GM13976 (cell line): Measurements from ENCODE around the gene AMTN.
"Not testable (repeated sequence)": the region's sequence is repeated elsewhere in the genome, so short reads cannot be mapped to it uniquely, and the experiment has no call there.

Experiments used
- DNase-seq: peaks from one replicate; pipeline ENCODE4 v3.0.0; 2012; ENCODE audit warnings: low spot score
- in situ Hi-C: fragments of 300-500 bp; cut with MboI; formaldehyde crosslinking; loops from one replicate; pipeline ENCODE4 v1.12.0; 2022; ENCODE audit warnings: low sequenced_read_pairs, mixed read lengths, inconsistent platforms; ENCODE audit not compliant: unreplicated experiment
- TF ChIP-seq, protein P1 (sequence below): IDR thresholded peaks from 2 replicates; pipeline ENCODE4 v1.5.1; 2012; ENCODE audit warnings: borderline replicate concordance, mild to moderate bottlenecking; ENCODE audit not compliant: insufficient read depth; ENCODE audit errors: extremely low read depth, missing control alignments, control extremely low read depth

Gene AMTN, protein sequence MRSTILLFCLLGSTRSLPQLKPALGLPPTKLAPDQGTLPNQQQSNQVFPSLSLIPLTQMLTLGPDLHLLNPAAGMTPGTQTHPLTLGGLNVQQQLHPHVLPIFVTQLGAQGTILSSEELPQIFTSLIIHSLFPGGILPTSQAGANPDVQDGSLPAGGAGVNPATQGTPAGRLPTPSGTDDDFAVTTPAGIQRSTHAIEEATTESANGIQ

DNA sequence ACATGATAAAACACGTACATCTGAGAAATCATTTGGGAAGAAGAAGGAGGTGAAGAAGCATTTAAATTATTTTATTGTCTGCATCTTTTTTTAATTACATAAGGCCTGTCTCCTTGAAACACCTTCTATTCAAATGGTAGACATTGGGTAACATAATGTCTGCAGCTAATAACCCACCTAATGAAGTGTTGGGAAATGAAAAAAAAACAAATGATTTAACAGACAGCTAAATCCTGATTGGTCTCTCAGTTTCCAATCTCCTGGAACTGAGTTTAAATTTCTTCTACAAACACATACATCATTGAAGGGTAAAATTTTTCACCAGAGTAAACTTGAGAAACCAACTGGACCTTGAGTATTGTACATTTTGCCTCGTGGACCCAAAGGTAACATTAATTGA is at the start of gene AMTN:
Gene AMTN, plus strand, starts transcription at position 301 of the 400 bp plus-strand sequence. CDS start 209 bp downstream, outside the sequence.
- DNase-seq: no peak
- in situ Hi-C loops: loop anchor here (25.0 kb wide), 1 partner anchor 331 kb away; the partner anchor contains the start of gene ODAM
- TF ChIP-seq, protein P1, sequence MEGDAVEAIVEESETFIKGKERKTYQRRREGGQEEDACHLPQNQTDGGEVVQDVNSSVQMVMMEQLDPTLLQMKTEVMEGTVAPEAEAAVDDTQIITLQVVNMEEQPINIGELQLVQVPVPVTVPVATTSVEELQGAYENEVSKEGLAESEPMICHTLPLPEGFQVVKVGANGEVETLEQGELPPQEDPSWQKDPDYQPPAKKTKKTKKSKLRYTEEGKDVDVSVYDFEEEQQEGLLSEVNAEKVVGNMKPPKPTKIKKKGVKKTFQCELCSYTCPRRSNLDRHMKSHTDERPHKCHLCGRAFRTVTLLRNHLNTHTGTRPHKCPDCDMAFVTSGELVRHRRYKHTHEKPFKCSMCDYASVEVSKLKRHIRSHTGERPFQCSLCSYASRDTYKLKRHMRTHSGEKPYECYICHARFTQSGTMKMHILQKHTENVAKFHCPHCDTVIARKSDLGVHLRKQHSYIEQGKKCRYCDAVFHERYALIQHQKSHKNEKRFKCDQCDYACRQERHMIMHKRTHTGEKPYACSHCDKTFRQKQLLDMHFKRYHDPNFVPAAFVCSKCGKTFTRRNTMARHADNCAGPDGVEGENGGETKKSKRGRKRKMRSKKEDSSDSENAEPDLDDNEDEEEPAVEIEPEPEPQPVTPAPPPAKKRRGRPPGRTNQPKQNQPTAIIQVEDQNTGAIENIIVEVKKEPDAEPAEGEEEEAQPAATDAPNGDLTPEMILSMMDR: no peak

DNA sequence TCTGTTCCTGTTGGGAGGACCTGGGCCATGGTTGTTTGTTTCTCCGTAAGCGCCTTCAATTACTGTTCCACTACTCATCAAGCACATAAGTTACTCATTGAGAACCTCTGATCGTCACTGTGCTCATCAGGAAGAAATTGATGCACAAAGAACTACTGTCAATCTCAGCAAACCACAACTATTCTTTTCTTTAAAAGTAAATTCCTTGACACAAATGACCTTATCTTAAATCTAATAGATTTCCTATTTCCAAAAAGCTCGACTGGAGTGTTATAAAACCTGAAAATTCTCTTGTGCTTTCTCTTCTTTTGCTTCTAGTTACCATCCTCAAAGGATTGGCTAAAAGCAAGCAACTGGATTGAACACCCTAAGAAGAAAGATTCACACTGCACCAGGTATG is 46.5 kb upstream of the AMTN start, which contains the start of gene MUC7:
Gene MUC7, plus strand, starts transcription at position 301 of the 400 bp plus-strand sequence. CDS start 1,825 bp downstream, outside the sequence.
- TF ChIP-seq, protein P1: no peak
- in situ Hi-C loops: no loop called here
- DNase-seq: no peak

DNA sequence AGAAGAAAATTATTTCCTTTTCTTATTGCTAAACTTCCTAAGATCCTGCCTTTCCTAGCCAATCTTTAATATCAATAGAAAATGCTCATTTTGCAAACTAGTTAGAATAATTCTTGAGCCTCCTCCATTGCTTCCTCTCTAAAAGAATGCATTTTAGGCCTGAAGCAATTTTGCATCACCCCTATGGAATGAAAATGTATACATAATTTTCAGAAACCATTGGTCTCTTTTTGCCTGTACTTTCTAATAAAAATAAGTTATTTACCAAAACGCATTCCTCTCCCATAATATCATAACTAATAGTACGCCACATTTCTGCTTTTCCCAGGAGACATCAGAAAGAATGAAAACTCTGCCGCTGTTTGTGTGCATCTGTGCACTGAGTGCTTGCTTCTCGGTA is 44.7 kb upstream of the AMTN start:
- DNase-seq: no peak
- TF ChIP-seq, protein P1: no peak
- in situ Hi-C loops: no loop called here

DNA sequence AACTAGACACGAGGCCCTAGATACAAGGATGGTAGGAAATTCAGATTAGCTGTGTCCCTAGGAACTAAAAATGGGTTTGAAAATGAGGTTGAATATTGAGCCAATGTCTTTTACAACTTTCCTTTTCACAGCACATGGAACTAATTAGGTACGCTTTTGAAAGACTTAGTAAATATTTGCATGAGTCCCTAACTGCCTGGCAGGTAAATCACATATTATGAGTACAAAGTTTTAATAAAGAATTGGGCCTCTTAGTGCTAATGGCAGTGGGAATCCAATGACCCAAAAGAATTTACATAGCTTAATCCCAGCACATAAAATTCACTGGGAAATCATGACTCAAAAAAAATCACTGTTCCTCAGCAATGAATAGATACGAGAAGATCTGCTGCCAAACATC is 29.6 kb upstream of the AMTN start:
- TF ChIP-seq, protein P1: no peak

DNA sequence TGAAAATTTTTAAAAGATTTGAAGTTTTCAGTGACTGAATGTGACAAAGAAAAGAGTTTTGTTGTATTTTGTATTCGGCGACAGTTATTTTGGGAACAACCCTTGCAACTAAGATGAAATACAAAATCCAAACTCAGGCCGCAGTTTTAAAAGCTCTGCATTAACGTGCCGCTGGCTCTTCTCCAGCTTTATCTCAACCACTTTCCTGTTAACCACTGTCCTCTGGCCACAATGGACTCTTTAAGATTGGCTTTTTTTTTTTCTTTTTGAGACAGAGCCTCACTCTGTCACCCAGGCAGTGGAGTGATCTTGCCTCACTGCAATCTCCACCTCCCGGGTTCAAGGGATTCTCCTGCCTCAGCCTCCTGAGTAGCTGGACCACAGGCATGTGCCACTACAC is 22.1 kb upstream of the AMTN start:
- TF ChIP-seq, protein P1: no peak
- DNase-seq: no peak
- in situ Hi-C loops: no loop called here

More for the DNA sequence above, 29.6 kb upstream of the AMTN start:
- in situ Hi-C loops: no loop called here
- DNase-seq: no peak

DNA sequence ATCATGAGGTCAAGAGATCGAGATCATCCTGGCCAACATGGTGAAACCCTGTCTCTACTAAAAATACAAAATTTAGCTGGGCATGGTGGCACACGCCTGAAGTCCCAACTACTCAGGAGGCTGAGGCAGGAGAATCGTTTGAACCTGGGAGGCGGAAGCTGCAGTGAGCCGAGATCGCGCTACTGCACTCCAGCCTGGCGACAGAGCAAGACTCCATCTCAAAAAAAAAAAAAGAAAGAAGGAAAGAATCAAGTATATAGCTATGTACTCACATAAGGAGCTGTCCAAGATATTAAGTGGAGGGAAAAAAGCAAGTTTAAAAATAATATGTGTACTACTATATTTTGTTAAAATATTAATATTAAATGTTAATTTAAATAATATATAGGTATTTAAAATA is 16.5 kb upstream of the AMTN start:
- in situ Hi-C loops: loop anchor here (25.0 kb wide), 1 partner anchor 315 kb away; the partner anchor contains the start of gene ODAM
- not testable (repeated sequence) for DNase-seq

DNA sequence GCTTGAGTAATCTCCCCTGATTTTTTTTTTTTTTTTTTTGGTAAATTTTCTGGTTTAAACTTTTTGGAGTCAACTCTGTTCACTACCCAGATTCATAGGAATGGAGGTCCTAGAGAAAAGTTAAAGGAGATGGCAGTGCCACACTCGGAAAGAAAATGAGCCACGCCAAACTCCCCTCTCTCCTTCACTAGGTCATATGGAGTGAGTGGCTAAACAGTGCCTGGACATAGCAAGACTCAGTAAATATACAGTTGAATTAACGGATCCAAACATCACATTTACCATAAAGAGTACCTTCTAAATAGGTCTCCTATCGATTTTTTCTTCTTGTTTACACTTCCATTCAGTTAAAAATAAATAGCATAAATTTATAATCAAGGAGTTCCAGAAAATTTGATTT is 13.6 kb upstream of the AMTN start:
- in situ Hi-C loops: loop anchor here (25.0 kb wide), 1 partner anchor 317 kb away; the partner anchor contains the start of gene ODAM
- DNase-seq: no peak
- TF ChIP-seq, protein P1: no peak
